GM12874 (cell line): ENCODE measurements around the gene WBP11.

Experiments used
- CTCF ChIP-seq: IDR thresholded peaks from 2 replicates; pipeline ENCODE4 v1.5.1; 2011; ENCODE audit warnings: low read depth, mild to moderate bottlenecking, control low read depth, low read length, moderate library complexity; ENCODE audit not compliant: insufficient read depth

The WBP11 gene

GRCh38 chr12:14765398-14765797, 37.9 kb downstream of the WBP11 start:
- TF ChIP-seq CTCF = no peak

- peak; percentile 12; the same call in 1 of the 2 replicates for TF ChIP-seq CTCF
These were observed 46.7 kb downstream of the WBP11 start for GRCh38 chr12:14756334-14757143.

DNA sequence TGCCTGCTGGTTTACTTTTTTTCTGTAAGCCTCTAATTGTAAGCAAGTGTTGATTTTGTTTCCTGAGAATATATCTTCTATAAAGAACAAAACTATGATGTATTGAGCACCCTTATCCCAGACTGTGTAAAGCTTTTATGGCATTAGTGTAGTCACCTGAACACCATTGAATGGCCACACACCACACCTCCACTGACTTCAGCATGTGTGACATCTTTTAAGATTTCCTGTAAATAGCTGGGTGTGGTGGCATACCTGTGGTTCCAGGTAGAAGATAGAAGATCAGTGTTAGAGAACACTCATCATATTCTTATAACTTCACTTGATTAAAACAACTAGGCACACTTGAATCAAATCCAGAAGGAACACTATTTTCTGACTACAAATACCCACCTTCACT, 51.3 kb downstream of the WBP11 start:
- no peak for TF ChIP-seq CTCF

GRCh38 chr12:14743061-14743460, 60.2 kb downstream of the WBP11 start:
- no peak for TF ChIP-seq CTCF

GRCh38 chr12:14741942-14742341, 61.3 kb downstream of the WBP11 start:
- TF ChIP-seq CTCF = no peak

DNA sequence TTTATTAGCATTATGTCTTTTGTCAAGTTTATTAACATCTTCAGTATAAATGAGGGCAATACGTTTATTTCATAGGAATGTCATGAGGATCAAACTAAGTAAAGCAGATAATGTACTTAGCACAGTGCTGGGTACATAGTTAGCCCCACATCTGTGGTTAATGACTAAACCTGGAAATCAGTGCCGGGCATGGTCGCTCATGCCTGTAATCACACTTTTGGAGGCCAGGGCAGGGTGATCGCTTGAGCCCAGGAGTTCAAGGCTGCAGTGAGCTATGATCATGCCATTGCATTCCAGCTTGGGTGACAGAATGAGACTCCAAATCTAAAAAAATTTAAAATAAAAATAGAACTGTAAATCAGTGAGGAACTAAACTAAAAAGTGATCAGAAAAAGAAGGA, 62.1 kb downstream of the WBP11 start:
- no peak for TF ChIP-seq CTCF
